ENCODE results near the gene CAMTA1.

CAMTA1 gene

DNA sequence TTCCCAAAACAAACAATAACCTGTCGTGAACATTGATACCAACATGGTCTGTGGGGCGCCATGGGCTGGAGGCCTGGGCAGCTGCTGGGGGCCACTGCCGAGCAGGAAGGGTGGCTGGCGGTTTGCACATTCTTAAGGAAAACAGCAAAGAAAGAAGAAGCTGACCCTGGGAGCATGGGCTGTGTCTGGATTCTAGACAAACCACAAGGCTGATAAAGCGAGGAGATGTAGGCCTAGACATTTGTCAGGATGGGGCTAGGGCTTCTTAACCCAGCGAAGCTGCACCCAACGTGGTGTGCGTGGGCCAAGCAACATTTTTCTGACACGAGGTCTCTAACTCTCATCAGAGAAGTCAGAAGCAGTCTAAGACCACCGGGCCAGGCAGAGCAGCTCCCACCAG lies 663.7 kb downstream of the CAMTA1 start:
- DNase-seq: no peak

DNA sequence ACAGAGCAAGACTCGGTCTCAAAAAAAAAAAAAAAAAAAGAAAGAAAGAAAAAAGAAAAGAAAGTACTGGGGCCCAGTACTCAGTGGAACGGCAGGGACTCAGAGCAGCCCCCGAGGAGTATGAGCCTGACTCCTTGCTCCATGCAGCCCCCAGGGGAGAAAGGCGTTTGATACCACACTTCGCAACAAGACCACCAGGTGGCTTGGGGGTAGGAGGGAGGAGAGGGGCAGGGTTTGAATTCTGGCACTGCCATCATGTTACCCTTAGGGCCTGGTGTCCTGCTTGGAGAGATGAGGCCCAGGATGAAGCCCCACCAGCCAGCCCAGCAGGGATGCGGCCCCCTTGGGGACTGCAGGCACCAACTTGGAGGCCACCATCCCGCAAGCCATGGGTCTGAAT lies 664.5 kb downstream of the CAMTA1 start:
- DNase-seq: no peak

DNA sequence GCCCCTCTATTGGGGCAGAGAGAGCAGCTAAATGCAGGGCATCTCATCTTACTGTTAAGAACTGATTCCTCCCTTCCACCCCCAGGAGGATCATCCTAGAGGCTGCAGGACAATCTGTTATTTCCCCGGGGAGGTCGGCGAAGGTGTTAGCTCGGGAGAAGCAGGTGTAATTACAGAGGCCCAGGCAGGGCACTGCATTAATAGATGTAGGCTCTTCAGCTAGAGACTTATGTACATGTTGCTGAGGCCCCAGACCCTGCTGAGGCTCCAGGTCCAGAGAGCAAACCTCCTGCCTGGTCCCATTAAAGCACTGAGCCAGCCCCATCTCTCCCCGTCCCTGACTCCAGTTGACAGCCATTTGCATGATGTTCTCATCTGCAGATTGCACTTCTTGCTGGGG lies 665.6 kb downstream of the CAMTA1 start:
- no peak for DNase-seq

DNA sequence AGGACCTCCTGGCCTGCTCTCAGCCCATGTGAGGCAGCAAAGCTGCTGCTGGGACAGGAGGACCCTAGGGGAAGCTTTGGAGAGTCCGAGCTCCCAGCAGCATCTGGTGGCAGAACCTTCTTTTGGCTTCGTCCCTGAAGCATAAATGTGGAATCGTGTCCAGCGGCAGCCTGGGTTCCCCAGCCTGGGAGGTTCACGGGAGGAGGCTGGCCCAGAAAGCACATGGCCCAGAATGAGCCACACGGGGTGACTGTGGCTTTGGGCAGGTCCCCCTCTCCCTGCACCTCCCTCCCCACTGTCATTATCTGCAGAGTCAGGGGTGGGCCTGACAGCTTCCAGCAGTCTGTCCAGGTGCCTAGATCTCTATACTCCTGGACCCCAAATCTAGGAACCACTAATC lies 667.8 kb downstream of the CAMTA1 start:
- DNase-seq: no peak

DNA sequence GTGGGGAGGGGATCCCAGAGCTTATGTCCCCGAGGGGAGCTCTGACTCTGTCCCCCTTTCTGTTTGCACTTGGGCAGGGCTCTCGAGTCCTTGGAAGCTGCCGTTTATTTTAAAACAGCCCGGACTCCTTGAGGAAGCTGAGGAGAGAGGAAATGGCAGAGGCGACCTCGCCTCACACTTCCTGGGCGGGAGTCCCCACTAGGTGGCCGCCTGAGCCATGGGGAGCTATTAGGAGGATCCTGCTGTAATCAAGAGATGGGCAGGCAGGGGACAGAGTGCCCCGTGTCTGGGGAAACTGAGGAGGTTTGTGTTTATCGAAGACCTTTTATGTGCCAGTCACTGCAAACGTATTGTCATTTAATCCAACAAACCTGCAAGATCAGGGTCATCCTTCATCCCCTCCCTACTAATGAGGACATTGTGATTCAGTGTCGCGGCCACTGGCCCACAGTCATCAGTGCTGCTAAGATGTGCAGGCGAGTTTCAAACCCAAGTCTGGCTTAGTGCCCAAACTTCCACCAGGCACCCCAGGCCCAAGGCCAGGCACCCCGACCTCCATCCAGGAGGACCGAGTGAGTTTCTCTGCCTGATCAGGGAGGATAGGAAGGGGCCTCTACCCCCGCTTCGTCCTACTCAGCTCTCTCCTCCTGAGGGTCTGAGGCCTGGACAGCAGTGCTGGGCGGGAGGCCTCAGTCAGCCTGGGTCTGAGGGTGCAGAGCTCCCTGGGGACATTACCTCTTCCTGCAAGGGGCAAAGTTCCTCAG lies 669.0 kb downstream of the CAMTA1 start:
- DNase-seq: no peak

DNA sequence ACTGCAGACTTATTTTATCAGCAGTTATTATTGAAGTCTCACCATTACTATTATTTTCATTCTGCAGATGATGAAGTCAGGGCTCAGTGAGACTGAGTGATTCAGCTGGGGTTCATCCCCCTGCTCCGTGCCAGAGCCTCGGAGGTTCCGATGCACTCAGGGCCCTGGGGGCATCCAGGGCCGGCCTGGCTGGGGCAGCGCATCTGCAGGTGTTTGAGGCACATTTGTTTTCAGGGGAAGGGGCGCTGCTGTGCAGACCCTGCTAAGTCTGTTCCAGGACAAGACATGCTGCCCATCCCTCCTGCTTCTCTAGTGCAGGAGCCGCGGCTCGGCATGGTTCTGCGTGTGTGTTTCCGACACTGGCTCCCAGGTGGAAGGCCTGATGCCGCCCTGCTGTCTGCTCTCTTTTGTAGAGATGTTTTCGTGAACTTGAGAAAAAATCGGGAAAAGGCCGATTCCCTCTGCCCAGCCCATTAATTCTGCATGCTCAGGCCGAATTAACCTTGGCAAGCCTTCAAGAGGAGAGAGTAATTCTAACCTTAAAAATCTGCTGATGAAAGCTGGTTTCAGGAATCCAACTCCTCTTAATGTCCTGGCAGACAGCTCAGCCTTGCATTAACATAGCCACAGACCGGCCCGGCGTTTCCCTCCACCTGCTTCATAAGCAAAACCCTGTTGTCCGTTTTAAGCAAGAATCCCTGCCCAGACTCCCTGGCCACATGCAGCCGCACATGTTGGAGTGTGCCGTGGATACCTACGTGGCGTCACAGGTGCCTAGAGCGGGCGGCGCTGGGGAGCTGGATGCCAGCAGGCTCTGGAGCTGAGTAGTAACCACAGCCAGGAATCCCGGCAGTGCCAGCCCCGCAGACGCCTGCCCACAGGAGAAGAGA lies 669.9 kb downstream of the CAMTA1 start:
- no peak for DNase-seq

DNA sequence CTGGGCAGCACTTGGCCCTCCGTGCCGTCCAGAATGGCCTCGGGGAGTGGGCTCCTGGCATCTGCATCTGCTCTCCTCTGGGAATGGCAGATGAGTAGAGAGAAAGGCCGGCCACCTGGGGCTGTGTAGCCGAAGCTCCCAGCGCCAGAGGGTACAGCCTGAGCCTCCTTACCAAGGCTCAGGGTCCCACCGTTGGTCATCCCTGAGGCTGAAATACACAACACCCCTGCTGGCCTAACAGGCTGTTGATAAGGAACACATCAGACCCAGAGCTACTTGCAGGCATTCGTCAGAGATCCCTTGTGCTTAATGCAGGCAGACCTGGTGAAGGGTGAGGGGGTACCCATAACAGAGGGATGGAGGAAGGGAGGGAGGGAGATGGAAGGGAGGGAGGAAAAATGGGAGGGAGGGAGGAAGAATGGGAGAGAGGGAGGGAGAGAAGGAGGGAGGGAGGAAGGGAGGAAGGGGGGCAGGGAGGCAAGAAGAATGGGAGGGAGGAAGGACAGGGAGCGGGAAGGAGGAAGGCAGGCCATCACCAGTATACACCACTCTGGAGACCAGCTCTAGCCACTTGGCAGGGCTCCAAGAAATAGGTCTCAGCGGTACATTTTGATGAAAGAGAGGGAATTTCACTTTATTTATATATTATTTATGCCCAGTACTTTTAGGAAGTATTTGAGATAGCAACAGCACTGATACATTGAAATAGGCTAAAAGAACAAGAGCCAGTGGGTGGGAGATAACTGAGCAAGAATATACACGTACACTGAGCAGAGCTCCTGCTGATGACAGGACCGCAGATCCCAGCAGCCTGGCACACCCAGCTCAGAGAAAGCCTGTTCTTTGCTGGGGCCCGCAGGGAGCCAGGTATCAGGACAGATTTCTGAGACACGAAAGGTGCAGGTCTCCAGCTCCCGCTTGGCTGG lies 670.8 kb downstream of the CAMTA1 start:
- no peak for DNase-seq

DNA sequence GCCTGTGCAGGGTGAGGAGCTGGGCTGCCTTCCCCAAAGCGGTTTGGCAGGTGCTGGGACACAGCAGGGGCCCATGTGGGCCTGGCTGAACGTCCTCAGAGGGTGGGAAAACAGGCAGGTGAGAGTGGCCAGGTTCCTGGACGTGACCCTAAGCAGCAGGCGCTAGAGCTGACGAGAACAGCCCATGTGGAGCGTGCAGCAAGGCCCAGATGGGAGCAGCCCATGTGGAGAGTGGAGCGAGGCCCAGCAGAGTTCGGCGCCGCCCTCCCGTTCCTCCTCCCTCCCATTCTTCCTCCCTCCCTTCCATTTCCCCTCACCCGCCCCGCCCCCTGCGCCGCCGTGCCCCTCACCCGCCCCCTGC lies 671.4 kb downstream of the CAMTA1 start:
- no peak for DNase-seq

DNA sequence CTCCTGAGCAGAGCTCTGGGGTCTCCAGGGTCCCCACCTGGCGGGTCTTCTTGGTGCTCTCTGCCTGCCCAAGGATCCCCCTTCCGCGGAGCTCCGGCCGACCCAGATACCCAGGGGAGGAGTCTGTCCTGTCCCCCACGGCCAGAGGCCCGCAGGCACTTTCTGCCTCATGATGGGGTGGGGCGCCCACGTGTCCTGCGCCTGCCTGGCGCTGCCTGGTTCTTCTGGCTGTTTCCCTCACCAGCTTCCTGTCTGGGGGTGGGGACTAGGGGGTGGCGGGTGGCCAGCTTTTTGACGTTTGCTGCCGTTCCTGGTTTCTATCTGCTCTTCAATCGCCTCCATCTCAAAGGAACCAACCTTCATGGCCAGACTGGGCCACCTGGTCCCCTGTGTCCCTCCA lies 672.6 kb downstream of the CAMTA1 start:
- no peak for DNase-seq

DNA sequence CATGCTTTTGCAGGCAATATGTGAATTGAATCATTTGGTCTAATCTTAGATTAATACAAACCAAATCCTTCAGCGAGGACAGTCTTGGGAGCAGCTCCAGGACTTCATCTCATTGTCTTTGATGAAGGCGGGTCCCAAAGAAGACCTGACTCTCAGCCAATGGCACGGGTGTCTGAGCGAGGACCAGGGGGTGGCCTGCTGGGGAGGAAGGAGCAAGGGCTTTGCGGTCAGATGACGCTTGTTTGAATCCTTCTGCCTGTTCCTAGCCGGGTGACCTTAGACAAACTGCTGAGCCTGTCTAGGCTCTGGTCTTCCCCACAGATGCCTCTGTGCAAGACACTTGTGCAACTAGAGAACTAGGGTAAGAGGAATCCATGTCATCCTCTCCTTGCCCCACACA lies 673.7 kb downstream of the CAMTA1 start:
- no peak for DNase-seq

DNA sequence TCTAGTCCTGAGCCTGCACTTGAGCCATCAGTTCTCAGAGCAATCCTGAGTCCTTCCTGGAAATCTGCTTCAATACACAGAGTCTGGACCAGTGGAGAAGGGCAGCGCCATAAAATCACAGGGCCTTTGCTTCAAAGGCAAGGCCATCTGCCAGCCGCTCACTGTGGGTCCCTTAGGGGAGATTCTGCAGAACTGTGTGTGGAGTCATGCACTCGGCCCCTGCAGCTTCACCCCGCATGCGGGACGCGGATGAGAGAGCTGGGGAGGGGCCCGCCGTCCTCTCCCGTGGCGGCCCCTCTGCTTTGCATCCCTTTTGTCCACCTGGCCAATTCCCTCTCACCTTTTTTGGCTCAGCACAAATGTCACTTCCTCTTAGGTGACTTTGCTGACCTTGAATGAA lies 674.7 kb downstream of the CAMTA1 start:
- no peak for DNase-seq

DNA sequence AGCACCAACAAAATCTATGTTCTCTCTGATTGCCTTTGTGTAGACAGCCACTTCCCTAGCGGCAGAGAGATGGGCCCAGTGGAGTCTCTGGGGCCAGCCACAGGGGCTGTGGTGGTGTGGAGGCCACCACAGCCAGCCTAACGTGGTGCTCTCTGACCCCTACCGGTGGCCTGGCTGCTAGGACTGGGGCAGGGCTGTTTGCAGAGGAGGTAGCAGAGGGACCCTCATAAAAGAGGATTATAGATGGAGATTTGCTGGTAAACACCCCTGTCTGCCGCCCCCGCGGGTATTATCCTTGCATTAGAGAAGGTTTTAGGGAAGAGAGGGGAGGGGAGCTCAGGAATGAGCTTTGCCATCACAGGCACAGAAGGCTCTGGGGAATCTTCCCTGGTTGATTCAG lies 675.6 kb downstream of the CAMTA1 start:
- no peak for DNase-seq

DNA sequence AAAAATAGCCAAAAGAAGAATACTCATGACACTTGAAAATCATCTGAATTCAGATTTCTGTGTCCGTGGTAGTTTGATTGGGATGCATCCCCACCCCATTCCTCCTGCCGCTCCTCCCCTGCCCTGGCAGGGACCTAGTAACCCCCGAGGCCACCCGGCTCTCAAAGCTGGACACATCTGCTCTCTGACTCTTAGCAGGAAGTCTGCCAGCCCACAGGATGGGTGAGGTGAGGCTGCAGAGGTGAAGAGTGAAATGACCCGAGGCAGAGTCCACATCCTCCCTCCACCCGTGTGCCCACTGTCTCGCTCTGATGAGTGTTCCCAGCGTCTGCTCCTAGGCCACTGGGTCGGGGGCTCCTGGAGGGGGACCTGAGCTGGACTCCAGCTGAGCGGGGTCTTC lies 677.4 kb downstream of the CAMTA1 start:
- DNase-seq: no peak

DNA sequence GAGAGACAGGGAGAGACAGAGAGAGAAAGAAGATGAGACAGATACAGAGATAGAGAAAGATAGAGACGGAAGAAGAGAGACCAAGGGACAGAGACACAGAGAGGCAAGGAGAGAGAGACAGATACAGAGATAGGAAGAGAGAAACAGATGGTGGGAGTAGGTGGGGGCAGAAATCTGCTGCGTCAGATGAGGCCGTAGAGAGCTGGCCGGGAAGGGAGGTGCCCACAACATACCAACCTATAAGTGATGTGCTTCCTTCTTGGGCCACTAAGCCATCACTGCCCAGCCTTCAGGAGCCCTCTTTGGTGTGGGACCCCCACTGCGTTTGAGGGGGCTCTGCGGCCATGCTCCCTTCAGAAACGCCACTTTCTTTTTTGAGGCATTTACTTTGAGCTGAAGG lies 678.3 kb downstream of the CAMTA1 start:
- DNase-seq: no peak

DNA sequence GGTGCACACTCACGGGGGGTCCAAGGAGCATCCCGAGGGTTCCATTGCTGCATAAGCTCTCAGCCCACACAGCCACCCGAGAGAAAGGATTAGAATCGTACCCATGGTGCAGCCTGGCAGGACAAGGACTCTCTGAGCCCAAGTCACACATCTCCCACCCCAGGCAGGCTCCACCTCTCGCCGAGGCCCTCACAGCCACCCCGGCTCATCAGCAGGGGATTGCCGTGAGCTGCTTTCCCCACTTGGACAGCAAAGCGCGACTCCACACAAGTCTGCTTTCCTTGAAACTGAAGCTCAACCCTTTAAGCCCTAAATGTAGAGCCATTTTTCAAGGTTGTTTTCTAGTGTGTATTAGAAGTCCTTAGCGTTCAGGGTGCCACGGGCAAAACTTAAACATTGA lies 679.5 kb downstream of the CAMTA1 start:
- DNase-seq: no peak

DNA sequence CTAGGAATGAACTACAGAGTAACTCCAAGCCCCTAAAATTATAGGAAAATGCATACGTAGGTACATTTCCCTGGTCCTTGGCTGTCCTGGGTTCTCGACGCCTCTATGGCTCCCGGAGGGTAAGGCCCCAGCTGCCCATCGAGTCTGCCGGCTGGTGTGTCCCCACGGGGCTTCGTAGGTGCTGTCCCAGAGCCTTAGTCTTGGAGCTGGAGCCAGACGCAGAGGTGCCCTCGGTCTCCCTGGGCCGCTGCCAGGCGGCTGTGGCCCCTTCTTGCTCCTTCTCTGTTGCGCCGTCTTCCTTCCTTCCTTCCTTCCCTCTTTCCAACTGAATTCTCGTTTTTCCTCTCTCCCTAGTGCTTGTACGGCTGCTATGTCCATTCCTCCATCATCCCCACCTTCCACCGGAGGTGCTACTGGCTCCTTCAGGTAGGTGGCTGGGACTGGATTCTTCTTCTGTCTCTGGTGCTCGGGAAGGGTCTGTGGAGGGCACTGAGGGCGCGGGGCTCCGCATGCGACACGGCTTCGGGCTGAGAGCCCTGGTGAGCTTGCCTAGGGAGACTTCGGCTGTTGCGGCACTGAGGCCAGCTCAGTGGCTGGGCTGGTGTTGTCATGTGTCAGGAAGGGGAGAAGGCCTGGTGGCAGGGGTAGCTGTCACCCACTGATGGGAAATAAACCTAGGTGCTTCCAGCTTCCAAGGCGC lies 682.4 kb downstream of the CAMTA1 start:
- DNase-seq: no peak

DNA sequence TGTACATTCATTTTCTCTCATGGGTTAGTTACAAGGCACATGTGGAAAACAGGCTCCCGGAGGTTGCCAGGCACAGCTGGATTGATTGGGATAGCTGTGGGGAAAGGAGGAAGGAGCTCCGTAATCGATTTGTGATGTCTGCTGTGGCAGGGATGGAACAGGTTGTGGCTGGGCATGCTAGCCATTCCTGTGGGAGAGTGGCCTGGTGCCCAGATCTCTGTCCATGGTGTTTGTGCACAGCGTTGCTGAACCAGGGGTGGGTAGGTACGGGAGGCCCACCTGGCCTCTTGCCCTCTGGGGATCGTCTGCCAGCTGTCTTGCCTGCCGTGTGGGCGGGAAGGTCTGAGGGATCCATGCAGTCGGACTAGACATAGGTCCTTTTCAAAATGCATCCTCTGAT lies 683.0 kb downstream of the CAMTA1 start:
- DNase-seq: no peak

DNA sequence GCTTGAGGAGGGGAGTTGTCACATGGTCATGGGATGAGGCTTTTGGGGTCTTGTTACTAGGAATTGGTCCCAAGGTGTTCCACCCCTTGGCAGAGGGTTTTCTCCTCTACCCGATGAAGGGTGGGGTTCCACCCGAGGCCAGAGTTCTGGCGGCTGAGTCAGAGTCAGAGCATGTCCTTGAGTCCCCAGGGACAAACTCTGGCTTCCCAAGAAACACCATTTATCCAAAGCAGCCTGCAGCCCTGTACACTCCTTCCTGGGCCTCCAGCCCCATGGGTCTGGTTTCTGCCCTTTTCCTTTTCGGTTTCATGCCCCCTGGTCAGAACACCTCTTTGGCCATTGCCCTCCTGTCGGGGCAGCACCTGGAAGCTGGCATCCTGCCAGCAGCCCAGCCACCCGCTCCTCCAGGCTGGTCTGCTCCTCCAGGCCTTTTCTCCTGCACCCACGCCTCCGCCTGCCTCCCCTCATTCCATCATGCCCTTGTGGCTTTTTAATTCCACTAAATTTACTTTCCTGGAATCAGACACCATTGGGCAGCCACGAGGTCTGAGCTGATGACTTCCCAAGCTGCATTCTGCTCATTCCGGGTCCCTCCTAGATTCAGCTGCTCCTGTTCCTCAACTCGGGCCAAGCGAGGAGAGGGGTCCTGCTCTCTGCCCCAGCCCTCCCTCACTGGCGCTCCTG lies 684.1 kb downstream of the CAMTA1 start:
- DNase-seq: no peak

DNA sequence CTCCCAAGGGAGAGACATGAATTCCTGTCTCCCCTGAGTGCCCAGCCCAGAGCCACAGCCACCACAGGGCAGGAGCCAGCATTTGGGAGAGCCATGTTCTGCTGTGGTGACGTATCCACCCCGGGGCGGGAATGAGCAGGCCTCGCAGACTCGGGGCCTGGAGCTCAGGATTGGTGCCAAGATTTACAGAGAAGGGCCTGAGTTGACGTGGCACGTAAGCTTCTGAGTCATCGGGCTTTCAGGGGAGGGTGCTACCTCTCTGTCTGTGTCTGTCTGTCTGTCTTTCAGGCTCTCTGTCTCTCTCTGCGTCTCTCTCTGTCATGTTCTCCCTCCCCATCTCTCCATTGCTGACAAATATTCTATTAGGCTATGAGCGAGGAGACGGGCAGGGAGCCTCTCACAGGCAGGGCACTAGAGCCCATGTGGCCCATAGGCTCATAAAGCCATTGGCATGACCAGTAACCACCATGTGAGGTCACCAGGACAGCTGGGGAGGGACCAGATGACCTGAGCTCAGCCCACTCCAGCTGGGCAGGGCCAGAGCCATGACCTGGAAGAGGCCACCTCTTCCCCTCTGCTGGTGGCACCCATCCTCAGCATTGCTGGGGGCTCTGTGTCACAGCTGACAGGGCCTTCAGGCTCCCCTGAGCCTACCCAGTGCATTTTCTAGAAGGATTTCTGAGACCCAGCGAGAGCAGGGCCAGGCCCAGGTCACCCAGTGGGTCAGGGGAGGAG lies 685.8 kb downstream of the CAMTA1 start:
- no peak for DNase-seq

DNA sequence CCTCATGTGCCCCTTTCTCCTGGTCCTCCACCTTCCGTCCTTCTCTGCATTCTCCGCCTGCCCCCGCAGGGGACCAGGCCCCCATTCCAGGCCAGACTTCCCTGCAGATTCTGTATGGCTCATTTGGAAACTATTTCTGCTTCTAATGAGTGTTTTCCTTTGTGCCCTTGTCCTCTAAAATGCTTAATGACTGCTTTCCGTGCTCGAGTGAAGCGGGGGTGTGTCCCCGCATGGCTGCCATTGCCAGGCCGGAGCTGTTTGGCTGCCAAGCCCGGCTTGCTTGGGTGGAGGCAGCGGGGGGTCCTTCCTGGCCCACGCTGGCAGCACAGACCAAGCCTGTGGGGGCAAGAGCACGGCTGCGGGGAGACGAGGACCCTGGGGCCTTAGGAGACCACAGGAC lies 686.6 kb downstream of the CAMTA1 start:
- no peak for DNase-seq
